Mesothelial cell of epicardium (in vitro differentiated cells): Measurements from ENCODE around the gene NANOS3. TPM values are rescaled to one million over a fixed set of nuclear protein-coding genes. Genes with fewer than 3 reads are reported as not detected.

ENCODE experiments used
- DNase-seq, 2 experiments: peaks; one replicate each; pipeline ENCODE4 v3.0.0; 2021; ENCODE audit warnings: low spot score in 2 of 2; ENCODE audit not compliant: unreplicated experiment in 2 of 2
- H3K27ac Mint-ChIP-seq: 2 replicates; pipeline ENCODE4 v1.8.0; 2021; ENCODE audit warnings: mixed read lengths
- H3K27me3 Mint-ChIP-seq: 2 replicates; pipeline ENCODE4 v1.8.0; 2021; ENCODE audit warnings: low read depth, mixed read lengths
- H3K36me3 Mint-ChIP-seq: 2 replicates; pipeline ENCODE4 v1.8.0; 2021; ENCODE audit warnings: mixed read lengths
- H3K4me1 Mint-ChIP-seq: 2 replicates; pipeline ENCODE4 v1.8.0; 2021; ENCODE audit warnings: mixed read lengths
- H3K4me3 Mint-ChIP-seq: 2 replicates; pipeline ENCODE4 v1.8.0; 2021; ENCODE audit warnings: mild to moderate bottlenecking, moderate library complexity, mixed read lengths
- H3K9me3 Mint-ChIP-seq: 2 replicates; pipeline ENCODE4 v1.8.0; 2021; ENCODE audit warnings: mixed read lengths
- CTCF ChIP-seq: fragments of 200-600 bp; sonication (generic); IDR thresholded peaks from one replicate; pipeline ENCODE4 v1.5.0; 2021; ENCODE audit warnings: antibody characterized with exemption; ENCODE audit not compliant: unreplicated experiment
- total RNA-seq: library from RNA; stranded (reverse); gene quantifications from 3 replicates; pipeline ENCODE4 v1.2.1, GENCODE V29; 2021

The NANOS3 gene
- total RNA-seq, 1 donor from 2014 or later = 8.2 TPM

GRCh38 chr19:13866463-13867046 lies 10.4 kb upstream of the NANOS3 start:
- peaks cover 34% of the 10 kb centered on the region for H3K4me1 Mint-ChIP-seq
- peaks cover 1% of the 10 kb centered on the region for H3K27me3 Mint-ChIP-seq
- peak overlapping the region; percentile 87 for H3K27ac Mint-ChIP-seq
- H3K9me3 Mint-ChIP-seq = no peaks in the 10 kb centered on the region
- no peak for DNase-seq
- TF ChIP-seq CTCF = no peak
- no peaks in the 10 kb centered on the region for H3K36me3 Mint-ChIP-seq
- H3K4me3 Mint-ChIP-seq = peak overlapping the region; percentile 78

- no peak for TF ChIP-seq CTCF
- no peak for DNase-seq
- Mint-ChIP-seq H3K4me1 (peaks cover 30% of the 10 kb centered on the region), H3K4me3 (no peak overlapping the region), H3K27me3 (peaks cover 1% of the 10 kb centered on the region), H3K9me3 (no peaks in the 10 kb centered on the region), H3K27ac (no peak overlapping the region), H3K36me3 (no peaks in the 10 kb centered on the region)
Measured at GRCh38 chr19:13868663-13869062, 8.3 kb upstream of the NANOS3 start.

- H3K36me3 Mint-ChIP-seq = peaks cover 1% of the 10 kb centered on the region
- no peak for TF ChIP-seq CTCF
- no peak overlapping the region for H3K27ac Mint-ChIP-seq
- no peak overlapping the region for H3K4me3 Mint-ChIP-seq
- peaks cover 28% of the 10 kb centered on the region for H3K4me1 Mint-ChIP-seq
- H3K27me3 Mint-ChIP-seq = peaks cover 1% of the 10 kb centered on the region
- DNase-seq = no peak
- no peaks in the 10 kb centered on the region for H3K9me3 Mint-ChIP-seq
Measured at GRCh38 chr19:13869281-13869680, 7.7 kb upstream of the NANOS3 start.

- no peak for TF ChIP-seq CTCF
- peaks cover 25% of the 10 kb centered on the region for H3K4me1 Mint-ChIP-seq
- H3K36me3 Mint-ChIP-seq = peaks cover 3% of the 10 kb centered on the region
- H3K9me3 Mint-ChIP-seq = no peaks in the 10 kb centered on the region
- DNase-seq = no peak
- H3K27ac Mint-ChIP-seq = no peak overlapping the region
- no peak overlapping the region for H3K4me3 Mint-ChIP-seq
- peaks cover 1% of the 10 kb centered on the region for H3K27me3 Mint-ChIP-seq
Measured at GRCh38 chr19:13870873-13871272, 6.1 kb upstream of the NANOS3 start.

- H3K4me3 Mint-ChIP-seq = peak overlapping the region; percentile 73
- no peak for DNase-seq
- TF ChIP-seq CTCF = no peak
- peaks cover 19% of the 10 kb centered on the region for H3K4me1 Mint-ChIP-seq
- no peaks in the 10 kb centered on the region for H3K9me3 Mint-ChIP-seq
- no peaks in the 10 kb centered on the region for H3K27me3 Mint-ChIP-seq
- peak overlapping the region; percentile 21 for H3K27ac Mint-ChIP-seq
- peaks cover 3% of the 10 kb centered on the region for H3K36me3 Mint-ChIP-seq
Measured at GRCh38 chr19:13872339-13872694, 4.6 kb upstream of the NANOS3 start.
